NCI-H460 (cell line): ENCODE data around the gene ARHGAP44. TPM values are rescaled to one million over a fixed set of nuclear protein-coding genes. Genes with fewer than 3 reads are reported as not detected.

ENCODE experiments used
- DNase-seq: peaks from one replicate; pipeline ENCODE4 v3.0.0-alpha.2; 2016; ENCODE audit warnings: low read depth; ENCODE audit errors: extremely low read depth
- total RNA-seq: library from RNA; depleted of rRNA; stranded (reverse); fragments of >200 nt; shearing (Covaris generic); gene quantifications from 2 replicates; pipeline ENCODE4 v1.2.3, GENCODE V29; 2014

The ARHGAP44 gene
- total RNA-seq, 1 experiment from 2014 or later: 2.1 TPM

DNA sequence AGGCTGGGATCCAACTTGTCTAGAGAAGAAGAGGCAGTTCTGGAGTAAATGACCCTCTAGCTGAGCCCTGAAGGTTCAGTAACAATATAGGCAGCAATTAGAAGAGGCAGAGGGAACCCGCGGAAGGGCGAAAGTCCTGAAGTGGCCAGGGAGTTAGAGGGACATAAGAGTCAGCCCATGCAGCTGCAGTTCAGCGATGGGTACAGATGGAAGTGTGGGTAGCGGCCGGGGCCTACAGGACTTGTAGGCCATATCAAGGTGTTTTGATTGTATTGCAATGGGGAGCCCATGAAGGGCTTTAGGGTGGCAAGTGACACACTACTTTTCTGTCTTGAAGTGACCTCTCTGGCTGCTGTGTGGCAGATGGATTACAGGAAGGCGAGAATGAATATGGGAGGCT lies 225.5 kb downstream of the ARHGAP44 start:
- DNase-seq: no peak

DNA sequence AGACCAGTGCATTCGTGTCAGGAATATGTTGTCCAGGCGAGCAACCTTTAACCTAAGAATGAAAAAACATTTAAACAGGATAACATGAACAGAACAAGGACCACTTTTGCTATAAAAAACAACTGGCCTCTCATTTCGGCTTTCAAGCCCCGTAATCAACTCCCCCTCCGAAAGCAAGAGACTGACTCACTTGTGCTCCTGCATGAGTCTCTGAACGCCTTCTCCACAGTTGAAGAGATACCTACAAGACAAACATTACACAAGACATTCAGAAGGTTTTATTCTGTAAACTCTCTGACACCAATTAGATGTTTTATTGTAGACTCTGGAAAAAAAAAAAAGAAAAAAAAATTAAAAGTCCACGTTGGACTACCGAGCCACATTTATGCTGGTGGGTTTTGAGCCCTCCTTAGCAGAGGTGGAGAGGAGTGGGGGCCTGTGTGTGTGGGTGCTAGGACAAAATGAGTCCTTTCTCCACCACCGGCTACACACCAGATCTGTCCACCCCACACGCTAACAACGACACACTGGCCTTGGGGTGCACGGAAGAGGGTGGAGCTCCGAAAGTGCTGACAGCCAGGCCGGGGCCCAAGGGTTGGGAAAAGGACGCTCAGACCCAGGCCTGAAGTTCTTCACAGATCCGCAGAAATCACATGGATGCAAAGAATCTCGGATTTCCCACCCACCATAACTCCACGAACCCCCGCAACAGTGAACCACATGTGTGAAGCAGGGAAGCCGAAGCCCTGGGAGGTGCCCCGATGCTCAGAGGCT lies 227.8 kb downstream of the ARHGAP44 start:
- DNase-seq: no peak

DNA sequence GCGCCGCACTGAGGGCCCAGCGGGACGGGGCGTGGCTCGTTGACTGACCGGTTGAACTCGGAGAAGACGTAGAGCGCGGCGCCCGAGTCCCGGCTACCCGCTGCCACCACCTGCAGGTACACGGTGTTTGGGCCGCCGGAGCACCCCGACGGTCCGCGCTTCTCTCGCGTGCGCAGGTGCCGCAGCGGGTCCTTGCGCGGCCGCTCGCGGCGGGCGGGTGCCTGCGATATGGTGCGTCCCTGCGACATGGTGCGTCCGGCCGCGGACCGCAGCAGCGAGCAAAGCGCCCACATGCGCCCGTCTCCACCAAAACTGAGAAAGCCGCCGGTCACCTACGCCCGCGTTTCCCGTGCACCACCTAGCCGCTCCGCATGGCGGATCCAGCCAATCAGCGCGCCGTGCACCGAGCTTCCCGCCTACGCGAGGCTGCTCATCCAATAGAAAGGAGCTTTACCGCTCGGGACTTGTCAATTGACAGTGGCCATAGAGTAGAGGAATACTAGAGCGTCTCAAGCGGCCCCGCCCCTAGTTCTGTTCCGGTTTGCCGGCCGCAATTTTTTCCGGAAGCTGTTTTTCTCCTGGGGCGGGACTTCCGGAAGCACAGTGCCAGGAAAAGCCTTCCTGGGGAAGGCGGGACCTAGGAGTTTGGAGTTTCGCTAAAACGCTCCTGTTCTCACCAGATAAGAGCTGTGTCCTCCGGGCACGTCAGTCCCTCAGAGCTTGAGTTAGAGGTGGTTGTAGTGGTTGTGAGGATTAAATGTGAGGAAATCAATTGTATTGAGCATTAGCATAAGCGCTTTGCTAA lies 228.6 kb downstream of the ARHGAP44 start, which contains the start of gene ELAC2:
TSS of gene ELAC2 (minus strand) at position 373 of the 805 bp plus-strand sequence. CDS start at position 293, 80 bp downstream.
- peak; percentile 98 for DNase-seq

DNA sequence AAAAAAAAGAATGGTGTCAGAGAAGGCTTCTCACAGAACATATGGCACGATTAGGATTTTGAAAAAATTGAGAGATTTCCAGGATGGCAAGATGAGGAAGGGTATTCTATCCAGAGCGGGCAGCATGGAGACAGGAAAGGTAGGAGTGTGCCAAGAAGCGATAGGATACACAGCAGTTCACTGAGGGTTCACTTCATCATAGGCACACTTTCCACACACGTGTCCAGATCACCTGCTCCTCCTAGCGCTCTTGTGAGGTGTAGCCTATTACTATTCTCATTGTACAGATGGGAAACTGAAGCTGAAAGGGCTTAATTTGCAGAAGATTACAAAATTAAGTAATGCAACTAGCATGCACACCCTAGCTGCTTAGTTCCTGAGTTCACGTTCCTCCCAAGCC lies 234.7 kb downstream of the ARHGAP44 start:
- no peak for DNase-seq

DNA sequence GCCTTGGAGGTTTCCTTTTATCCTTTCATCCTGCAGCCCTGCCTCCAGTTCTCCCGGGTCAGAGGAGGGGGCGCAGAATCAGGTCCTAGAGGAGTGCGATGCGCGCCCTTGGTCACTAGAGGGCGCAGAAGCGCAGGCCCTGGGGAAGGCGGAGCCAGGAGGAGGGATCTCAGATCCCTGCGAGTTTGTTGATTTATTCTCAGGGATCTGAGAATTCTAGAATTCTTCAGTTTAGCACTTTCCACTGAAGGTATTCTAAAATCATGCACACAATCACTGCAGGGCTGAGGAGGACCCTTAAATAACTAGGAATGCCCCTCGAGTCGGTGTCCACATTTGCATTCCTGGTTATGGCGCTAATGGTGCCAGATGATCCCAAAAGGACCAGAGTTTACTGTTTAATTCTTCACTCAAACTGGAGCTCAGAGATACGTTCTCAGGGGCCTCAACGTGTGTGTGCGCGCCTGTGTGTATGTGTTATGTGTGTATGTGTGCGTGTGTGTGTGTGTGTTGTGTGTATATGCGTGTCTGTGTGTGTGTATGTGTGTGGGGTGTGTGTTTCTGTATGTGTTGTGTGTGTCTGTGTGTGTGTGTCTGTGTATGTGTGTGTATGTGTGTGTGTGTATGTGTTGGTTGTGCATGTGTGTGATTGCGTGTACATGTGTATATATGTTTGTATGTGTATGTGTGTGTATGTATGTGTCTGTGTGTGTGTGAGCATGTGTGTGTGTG lies 235.4 kb downstream of the ARHGAP44 start:
- peak; percentile 61 for DNase-seq

DNA sequence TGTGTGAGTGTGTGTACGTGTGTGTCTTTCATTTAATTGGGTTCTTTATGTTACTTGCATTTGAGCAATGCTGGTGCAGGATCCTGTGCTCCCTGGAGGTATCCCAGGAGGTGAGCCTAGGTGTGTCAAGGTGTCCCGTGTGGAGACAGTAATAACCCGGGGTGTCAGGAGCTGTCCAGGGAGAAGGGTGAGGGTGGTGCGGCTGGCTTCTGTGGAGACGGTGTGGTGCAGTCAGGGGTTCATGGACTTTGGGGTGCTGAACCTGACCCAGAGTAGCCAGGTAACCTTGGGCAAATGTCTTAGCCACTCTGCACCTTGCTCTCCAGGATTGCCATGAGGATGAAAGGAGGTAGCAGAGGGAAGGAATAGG lies 235.9 kb downstream of the ARHGAP44 start:
- DNase-seq: no peak

DNA sequence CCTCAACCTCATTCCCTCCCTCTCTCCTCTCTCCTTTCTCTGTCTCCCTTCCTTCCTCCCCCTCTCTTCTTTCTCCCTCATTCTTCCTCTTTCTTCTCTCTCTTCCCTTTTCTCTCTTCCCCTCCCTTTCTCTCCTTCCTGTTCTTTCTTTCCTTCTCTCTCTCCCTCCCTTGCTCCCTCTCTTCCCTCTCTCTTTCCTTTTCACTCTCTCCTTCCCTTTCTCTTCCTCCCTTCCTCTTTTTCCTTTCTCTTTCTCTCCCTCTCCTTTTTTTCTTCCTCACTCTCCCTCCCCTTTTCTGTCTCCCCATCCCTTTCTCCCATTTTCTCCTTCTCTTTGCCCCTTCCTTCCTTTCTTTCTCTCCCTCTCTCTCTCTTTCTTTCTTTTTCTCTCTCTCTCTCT lies 236.4 kb downstream of the ARHGAP44 start:
- no peak for DNase-seq

DNA sequence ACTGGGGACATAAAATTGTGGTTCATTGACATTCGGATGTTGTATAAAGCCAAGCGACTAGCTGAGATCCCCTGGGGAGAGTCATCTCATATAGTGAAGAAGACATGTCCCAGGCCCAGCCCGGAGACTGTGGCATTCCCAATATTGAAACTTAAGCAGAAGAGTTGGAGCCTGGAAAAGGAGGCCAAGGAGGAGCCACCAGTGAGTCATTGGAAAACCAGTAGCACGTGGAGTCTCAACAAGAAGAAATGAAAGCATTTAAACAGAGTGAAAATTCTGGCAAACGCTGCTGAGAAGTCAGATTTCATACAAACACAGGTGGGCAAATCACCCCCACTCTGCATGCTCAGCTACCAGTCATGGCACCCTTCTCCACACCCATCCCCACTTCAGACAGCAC lies 237.9 kb downstream of the ARHGAP44 start:
- DNase-seq: no peak

DNA sequence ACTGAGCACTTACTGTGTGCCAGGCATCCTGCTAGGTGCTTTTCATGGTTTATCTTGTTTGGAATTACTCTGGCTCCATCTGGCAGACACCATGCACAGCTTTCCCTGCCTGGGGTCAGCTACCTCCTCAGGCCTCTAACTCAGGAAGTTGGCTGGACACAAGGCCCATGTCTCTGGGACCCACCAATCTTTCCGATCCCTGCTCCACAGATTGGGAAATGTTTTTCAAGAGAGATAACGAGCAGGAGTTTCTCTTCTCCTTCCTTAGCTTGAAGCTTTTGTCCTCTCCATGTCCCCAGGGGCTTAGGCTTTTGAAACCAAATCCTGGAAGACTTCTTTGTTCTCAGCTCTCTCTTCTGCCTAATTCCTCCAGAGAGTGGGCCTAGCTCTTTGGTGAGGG lies 240.0 kb downstream of the ARHGAP44 start:
- DNase-seq: no peak

DNA sequence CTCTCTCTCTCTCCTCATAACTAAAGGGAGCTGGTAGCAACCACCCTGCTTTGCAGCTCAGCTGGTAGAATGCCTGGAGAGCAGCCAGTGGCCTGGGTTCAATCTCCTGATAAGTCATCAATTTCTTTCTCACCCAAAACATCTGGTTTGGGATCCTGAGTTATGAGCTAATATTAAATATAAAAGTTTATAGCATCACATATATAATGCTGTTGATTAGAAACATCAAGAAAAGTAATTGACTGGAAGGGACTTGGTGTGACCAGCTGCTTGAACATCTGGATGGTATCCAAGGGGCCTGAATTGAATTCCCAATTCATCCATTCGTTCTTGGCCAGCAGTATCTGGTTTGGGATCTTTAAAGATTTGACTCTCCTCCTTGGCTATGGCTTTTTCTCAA lies 240.8 kb downstream of the ARHGAP44 start:
- no peak for DNase-seq

DNA sequence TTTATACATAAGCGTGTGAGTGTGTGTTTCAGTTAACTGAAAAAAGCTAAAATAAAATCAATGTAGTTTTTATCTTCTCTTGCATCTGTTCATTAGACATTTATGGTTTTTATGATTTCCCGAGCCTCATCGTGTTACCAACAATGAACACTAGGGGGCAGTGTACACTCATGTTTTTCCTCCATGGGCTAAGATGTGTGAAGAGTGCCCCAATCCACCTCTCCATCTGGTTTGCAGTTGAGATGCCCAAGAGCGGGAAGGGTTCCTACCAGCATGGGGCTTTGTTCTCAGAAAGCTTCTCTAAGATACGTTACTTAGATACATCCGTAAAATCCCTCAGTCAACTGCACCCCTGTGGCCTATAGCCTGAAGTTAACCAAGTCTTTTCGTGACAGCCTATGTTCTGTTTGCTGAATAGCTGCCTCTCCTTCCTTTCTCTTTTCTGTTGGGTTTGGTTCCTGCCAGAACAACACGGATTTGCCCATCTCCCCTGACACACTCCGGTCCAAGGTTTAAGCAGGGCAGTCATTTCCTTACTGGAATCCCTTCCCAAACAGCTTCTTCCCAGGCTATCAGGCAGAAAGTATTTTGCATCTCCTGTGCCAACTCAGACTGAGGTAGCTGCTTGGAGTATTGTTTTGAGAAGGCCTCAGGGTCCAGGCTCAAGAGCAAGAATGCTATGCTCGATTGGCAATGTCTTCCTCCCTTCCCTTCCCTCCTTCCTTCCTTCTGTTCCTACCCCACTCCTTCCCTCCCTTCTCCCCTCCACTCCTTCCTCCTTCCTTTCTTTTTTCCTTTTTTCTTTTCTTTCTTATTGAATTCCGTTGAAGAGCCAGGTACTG lies 241.4 kb downstream of the ARHGAP44 start:
- DNase-seq: peak; percentile 49

DNA sequence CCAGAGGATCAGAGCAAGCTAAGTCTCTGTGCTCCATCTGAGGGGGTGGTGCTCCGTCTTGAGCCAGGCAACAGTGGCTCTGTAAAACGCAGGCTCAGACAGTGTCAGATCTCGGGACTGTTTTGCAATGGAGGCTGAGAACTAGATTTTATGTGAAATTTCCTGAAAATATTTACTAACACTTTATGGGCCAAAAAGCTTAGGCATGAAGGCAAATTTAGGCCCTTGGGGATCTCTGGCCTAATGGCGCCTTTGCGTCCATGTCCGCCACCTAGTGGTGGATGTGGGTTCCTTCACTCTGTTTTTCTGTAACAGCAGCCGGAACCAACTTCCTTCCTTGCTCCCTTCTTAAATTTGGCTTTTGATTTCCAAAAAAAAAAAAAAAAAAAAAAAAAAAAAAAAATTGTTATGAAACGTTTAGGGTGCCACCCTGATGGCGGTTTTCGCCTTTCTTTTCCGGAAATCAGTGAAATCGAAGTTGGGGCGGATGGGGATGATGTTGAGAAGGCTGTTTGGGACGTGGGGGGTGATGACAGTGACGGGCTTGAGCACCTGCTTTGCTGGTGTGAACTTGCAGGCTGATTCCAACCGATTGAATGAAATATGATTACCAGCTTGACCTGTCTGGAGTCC lies 242.5 kb downstream of the ARHGAP44 start:
- peak; percentile 44 for DNase-seq

DNA sequence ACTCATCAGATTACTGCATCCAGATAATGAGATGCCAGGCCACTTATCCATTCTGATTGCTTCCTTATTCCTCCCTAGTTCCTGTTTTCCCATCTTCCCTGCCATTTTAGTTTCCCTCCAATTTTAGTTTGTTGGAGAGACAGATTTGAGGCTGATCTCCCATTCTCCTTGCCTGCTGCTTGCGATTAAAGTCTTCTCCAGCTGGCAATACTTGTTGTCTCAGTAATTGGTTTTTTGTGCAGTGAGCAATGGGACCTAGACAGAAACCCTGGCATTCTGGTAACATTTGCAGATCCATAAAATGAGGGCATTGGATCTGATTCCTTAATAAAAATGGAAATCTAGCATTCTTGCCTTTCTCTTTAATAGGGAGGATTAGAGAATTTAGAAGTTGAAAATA lies 246.1 kb downstream of the ARHGAP44 start:
- DNase-seq: no peak

DNA sequence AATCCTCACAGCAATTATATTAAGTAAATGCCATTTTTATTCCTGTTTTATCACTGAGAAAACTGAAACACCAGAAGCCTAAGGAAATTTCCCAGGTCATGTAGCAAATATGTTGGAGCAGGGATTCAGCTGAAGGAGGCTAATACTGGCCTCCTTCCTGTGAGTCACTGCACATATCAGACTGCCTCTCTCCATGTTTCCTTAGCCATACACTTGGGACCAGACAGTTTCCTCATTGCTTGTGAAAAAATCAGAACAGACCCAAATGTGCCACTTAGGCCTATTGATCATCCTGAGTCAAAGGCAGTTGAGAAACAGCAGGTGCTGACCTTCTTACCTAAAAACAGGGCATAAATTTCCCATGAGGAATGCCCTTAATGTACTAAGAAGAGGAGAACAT lies 247.5 kb downstream of the ARHGAP44 start:
- DNase-seq: no peak

DNA sequence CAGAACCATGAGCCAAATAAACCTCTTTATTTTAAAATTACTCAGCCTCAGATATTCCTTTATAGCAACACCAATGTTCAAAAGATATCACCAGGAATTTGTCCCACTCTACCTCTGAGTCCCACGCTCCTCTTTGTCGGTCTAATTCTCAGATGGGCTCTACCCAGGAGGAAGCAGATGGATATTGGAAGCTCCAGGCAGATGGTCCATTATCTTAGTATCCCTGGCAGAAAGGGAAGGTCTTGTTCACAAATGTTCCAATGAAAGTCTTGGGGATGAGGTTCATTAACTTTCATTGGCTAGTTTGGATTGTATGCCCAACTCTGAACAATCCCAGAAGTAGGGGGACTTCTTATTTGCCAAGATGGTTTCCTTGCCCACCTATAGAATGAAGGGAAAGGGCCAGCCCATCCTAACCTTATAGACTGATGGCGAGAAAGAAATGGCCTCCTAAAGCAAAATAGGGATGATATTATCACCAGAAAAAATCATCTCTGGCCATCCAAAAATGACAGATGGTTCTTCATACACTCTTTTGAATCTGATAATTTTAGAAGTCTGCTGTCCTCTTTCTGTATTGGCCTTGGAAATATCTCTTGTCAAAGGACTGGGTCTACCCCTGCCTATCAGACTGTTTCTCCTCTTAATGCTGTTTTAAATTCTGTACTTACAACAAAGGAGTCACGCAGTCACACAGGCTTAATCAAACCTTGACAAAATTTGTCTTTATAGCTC lies 249.8 kb downstream of the ARHGAP44 start:
- DNase-seq: no peak
